CD4-positive, alpha-beta T cell treated with Interleukin-12 subunit alpha and Interleukin-12 subunit beta, for 1 hour (primary cell): ENCODE data around the gene OR51B2.
"Not testable (repeated sequence)": the region's sequence is repeated elsewhere in the genome, so short reads cannot be mapped to it uniquely, and the experiment has no call there.

ENCODE experiments used
- DNase-seq: peaks from one replicate; pipeline ENCODE4 v3.0.0-alpha.2; 2020

Gene OR51B2, protein sequence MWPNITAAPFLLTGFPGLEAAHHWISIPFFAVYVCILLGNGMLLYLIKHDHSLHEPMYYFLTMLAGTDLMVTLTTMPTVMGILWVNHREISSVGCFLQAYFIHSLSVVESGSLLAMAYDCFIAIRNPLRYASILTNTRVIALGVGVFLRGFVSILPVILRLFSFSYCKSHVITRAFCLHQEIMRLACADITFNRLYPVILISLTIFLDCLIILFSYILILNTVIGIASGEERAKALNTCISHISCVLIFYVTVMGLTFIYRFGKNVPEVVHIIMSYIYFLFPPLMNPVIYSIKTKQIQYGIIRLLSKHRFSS

DNA sequence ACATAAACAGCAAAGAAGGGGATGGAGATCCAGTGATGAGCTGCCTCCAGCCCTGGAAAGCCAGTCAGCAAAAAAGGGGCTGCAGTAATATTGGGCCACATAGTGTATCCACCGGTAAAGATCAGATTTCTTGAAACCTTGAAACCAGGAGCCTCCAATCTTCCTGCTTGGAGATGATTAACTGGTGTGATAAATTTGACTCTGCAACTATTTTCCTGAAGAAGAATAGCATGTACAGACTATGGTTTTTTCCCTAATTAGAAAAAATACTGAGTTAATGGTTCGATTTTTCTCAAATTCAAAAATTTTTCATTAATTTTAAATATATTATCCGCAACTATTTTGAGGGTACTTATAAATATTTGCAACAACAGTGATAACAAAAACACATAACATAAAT is at the start of gene OR51B2:
Gene OR51B2 (minus strand): TSS at position 101 of the 400 bp plus-strand sequence. CDS start 0 bp downstream, at position 101.
- no peak for DNase-seq

DNA sequence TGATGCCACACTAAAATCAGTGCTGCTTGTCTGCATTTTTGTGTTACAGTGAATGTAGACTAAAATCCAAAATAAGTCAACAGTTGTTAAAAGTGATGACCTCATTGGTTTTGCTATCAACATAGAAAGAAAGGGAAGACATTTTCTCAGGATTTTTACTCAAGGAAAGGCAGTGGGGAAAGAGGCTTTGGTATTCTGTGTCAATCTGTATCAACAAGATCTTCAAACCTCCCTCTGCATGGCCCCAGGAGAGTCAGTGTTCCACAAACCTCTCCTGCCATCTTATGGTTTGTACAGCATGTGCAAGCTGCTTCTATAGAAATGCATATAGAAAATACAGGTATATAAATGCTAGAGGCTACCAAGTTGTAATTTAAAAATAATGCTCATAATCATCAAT is 45.7 kb upstream of the OR51B2 start:
- no peak for DNase-seq

DNA sequence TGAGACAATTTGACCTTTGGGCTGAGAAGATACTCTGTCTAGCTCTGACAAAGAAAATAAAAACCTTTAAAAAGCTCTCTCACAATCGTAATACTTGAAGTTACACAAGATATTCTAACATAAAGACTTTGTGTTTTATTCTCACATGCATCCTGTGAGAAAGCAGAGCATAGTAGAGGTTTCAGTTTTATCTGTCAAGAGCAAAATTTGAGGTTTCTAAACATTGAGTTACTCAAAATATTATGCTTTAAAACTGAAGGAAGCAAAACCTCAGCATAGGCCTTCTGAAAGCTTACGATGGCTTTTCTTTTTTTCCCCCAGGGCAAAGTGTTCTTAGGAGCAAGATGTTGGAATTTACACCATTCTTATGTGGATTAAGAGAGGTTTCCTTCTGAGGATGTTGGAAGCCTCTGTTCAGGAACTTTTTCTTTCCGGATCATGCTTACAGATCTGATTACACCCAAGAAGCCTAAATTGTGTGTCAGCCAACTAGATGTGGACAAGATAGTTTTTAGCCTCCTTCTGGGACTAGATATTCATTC is 44.5 kb upstream of the OR51B2 start:
- DNase-seq: no peak

DNA sequence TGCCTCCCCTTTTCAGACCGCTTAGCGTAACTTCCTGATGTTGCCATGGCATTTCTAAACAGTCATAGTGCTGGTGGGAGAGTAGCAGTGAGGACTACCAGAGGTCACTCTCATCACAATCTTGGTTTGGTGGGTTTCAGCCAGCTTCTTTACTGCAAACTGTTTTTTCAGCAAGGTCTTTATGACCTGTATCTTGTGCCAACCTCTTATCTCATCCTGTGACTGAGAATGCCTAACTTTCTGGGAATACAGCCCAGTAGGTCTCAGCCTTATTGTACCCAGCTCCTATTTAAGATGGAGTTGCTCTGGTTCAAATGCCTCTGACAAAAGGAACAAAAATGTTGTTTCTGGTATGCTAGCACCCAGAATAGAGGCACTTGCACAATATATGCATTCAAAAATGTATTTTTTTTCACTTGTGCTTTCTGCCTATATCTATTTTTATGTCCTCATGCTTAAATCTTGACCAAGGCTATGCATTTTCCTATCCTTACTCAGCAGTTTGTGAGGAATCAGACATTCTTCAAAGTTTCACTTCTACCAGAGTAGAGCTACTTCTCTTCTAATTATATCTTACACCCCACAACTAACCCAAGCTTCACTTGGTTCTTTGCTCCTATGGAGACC is 43.5 kb upstream of the OR51B2 start:
- no peak for DNase-seq

DNA sequence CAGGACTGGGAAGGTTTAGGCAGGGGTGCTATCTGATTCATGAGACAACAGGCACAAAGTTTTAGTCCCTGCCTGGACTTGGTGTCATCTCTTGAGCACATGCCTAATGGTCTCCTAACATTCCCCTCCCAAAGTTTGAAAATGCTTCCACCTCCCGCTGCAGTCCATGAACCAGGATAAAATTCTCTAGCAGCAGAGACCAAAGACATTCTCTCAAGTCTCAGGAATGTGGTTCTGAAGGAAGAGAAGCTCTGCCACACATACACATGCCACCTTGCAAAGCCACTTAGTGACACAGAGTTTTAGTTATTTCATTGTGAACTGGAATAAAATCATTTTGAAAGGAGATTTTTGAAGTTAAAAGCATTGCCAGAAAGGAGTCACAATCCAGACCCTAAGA is 42.8 kb upstream of the OR51B2 start:
- no peak for DNase-seq

DNA sequence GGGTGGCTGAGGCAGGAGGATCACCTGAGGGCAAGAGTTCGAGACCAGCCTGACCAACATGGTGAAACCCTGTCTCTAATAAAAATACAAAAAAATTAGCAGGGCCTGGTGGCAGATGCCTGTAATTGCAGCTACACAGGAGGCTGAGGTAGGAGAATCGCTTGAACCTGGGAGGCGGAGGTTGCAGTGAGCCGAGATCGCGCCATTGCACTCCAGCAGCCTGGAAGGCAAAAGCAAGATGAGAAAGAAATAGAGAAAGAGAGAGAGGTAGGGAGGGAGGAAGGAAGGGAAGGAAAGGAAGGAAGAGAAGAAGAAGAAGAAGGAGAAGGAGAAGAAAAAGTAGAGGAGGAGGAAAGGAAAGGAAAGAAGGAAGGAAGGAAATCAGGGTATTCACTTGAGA is 42.3 kb upstream of the OR51B2 start:
- DNase-seq: not testable (repeated sequence)

DNA sequence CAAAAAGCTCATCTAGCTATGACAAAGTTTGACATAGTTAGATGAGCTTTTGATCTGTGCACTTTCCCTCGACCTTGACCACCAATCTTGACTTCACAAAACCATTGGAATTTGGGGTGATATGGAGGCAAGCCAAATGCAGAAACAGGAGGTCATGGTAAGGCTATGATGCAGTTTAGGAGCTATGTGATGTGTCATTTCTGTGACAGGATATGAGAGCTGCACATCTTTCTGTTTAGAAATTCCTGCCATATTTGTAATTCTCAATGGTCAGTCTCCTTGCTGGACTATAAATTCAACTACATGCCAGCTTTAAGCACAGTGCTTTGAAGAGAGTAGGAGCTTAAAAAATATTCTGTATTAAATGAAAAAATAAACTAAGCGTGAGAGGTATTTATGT is 40.1 kb upstream of the OR51B2 start:
- no peak for DNase-seq

DNA sequence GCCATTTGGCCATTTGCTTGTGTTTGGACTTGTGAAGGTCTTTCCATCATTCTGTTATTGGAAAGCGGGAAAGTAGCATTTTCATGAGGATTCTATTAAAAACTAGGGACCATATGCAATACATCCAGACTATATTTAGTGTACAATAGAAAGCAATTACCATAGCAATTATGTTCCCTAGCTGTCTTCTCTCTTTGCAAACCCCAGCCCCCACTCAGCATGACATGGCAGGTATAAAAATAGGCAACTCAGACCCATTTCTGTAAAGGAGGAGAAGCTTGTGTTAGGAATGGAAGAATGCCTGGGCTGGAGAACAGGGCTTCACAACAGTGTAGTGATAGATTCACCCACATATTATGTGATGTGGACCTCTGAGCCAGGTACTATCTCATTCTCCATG is 39.6 kb upstream of the OR51B2 start:
- DNase-seq: no peak

DNA sequence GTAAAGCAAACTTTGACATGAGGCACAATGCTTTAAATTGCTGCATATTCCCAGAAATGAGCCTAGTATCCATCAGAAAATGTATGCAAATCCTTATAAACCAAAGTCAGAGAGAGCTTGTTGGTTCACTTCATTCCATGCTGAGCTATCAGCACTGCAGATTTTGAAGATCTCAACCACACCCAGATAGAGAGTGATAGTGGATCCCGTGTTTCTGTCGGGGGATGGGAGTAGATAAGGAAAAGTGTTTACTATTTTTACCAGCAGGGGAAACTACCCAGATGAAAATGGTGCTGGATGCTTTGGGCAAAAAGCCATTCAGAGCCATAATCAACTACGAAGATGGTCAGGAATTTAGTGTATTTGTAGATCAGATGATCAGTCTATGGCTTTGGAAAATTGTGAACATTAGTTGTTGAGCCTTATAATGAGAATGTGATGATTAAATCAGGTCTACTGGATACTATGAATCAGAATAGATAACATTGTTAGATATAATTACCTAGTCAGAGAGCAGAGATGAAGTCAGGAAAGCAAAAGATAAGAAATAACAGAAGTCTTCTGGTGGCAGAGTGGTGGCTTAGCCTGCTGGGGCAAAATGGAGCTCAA is 38.0 kb upstream of the OR51B2 start:
- DNase-seq: no peak

DNA sequence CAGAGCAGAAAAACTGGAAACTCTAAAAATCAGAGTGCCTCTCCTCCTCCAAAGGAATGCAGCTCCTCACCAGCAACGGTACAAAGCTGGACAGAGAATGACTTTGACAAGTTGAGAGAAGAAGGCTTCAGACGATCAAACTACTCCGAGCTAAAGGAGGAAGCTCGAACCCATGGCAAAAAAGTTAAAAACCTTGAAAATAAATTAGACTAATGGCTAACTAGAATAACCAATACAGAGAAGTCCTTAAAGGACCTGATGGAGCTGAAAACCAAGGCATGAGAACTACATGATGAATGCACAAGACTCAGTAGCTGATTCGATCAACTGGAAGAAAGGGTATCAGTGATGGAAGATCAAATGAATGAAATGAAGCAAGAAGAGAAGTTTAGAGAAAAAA is 31.9 kb upstream of the OR51B2 start:
- not testable (repeated sequence) for DNase-seq

DNA sequence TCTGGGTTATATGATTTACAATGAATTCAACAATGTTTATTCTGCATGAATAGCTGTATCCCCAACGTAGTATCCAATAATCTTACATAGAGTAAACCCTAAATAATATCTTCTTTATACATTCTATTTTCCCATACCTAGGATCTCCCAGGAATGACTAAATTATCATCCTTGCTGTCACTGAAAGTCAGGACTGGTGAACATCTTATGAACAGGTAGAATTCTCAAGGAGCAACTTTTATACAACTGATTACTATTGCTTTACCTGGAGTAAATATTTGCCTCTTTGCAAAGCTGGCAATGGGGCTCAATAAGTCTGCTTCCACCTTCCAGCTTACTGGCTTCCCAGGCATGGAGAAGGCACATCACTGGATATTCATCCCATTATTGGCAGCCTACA is 27.1 kb upstream of the OR51B2 start, which contains the start of gene OR51B6:
Gene OR51B6 (plus strand): TSS at position 301 of the 400 bp plus-strand sequence. CDS start 0 bp downstream, at position 301.
- no peak for DNase-seq

DNA sequence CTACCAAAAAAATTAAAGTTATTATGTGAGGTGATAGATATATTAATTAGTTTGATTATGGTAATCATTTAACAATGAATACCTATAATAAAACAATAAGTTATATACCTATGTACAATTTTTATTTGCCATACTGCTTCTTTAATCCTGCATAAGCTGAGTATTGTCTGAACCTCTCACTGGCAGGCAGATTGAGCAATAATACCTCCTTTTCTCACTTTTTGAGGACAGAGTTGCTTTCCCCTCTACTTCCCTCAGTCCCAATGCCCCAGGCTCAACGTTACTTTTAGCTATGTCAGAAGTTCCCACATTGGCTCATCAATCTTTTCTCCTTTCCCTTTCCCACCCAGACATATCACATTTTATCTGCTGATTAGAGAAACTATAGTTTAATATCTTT is 25.5 kb upstream of the OR51B2 start:
- no peak for DNase-seq

DNA sequence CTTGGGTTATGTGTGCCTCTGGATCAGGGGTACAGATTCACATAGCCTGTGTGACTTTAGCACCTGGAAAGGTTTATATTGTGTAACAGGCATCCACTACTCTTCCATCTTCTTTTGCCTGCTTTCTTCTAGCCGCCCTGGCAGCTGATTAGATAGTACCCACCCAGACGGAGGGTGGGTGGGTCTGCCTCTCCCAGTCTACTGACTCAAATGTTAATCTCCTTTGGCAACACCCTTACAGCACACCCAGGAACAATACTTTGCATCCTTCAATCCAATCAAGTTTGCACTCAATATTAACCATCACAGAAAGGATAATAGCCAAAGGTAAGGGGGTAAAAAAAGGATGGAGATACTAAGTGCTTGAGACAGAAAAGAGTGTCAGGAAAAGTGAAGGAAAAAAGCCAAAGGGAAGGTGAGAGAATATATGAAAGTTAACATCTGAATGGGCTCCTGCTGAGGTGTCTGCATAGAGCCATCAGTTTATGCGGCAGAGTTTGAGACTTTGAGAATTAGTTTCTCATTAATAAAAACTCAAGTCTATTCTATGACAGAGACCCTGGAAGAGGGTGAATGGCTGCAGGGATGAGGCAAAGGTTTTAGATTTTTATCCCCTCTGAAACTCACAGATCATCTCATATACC is 24.6 kb upstream of the OR51B2 start:
- DNase-seq: no peak

DNA sequence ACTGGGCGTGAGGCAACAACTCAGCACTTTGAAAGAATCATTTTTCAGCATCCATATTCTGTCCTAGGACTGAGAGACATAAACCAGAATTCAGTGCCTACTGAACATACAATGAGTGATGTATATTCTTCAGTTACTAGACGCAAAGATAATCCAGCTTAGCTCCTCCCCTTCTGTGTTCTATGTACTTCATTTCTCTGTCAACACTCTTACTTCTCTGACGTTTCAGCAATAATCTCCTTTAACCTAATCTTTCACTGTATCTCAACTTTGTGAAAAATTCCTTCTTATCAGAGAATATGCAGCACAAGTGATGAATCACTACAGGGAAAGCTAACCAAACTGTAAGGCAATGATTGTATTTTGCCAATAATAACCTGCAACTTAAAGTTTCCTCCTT is 21.7 kb upstream of the OR51B2 start:
- no peak for DNase-seq

DNA sequence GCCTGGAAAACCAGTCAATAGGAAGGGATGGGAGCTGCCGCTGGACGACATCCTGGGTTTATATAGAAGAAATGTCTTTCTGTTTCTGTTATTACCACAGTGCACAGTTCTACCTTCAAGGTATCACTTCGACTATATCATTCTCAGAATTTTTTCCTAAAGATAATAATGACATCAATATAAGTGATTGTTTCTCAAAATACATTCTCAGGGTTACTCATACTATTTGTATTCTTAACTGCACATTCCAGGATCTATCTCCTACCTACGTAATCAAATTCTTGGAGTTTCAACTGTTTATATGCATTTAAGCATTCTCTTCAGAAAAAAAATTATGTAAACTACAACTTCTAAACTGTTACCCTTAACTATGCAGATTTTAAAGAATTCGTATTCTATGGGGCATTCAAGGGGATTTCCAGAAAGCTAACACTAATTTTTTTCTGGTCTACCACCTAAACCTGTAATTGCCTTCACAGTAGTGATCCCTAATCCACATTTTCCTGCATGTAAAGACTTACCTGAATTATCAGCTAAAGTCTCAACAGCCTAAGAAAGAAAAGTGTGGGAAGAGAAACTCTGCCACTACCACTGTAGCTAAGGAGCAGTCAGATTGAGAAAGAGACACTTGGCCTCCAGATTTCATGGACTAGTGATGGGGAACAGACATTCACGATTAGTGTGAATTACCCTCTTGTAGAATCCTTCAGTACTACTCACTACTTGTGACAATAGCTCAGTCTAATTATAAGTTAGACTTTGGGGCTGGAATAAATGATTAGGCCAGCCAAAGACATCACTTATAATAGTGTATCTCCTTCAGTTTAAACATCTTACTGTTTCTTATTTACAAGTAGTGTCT is 19.6 kb upstream of the OR51B2 start, which contains the start of gene OR51B5:
Gene OR51B5 (minus strand): TSS at position 51 of the 862 bp plus-strand sequence. CDS start 0 bp downstream, at position 51.
- DNase-seq: no peak

DNA sequence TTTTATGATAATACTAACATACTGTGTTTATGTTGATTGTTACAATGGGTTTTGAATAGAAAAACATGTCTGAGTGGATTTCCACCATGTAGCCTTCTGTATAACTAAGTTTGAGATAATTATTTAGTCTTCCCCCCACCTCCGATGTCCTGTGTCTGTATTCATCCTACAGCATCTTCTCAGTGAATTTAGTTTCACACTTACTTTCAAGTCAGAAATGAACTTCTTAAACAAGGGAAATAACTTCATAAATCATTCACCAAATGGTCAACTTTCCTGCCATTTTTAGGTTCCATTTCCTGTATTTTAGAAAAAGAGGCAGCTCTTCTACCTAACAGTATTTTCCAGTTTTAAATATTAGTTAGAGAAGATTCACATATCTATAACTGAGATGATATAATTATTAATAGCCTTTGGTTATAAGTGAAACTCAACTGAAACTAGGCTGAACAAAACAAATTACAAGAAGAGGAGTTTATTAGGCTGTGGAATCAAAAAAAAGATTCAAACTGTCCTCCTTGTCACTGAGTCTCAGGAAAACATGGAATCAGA is 15.8 kb upstream of the OR51B2 start:
- DNase-seq: no peak

DNA sequence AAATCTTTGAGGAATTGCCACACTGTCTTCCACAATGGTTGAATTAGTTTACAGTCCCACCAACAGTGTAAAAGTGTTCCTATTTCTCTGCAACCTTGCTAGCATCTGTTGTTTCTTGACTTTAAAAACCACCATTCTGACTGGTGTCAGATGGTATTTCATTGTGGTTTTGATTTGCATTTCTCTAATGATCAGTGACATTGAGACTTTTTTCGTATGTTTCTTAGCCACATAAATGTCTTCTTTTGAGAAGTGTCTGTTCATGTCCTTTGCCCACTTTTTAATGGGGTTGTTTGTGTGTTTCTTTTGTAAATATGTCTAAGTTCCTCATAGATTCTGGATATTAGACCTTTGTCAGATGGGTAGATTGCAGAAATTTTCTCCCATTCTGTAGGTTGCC is 13.2 kb upstream of the OR51B2 start:
- not testable (repeated sequence) for DNase-seq

DNA sequence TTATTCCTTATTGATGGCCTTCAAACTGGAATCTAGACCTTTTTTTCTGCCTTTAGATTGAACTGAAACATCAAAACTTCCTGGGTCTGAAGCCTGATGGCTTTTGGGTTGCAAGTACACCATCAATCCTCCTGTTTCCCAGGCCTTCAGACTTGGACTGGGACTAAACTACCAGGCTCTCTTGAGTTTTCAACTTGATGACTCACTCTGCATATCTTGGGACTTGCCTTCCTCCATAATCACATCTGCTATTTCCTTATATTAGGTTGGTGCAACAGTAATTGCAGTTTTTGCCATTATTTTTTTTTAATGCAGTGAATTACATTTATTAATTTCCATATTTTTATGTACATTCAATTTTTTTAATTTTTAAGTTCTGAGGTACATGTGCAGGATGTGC is 12.2 kb upstream of the OR51B2 start:
- no peak for DNase-seq

DNA sequence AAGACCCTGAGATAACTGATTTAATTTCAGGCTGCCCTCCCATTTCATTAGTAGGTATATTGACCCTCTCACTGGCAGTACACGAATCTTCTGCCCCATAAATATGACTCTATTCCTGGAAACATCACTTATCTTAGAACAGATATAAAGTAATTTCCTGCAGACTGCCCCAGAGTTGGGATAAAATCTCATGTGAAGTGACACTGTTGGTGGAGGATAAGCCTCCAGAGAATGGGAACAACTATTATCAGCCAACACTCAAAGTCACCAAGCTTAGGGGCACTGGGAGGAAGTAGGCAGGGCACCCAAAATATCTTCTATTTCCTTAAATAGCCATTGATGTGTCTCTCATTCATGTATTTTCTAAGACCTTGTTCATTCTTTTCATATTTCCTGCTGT is 11.1 kb upstream of the OR51B2 start:
- no peak for DNase-seq

DNA sequence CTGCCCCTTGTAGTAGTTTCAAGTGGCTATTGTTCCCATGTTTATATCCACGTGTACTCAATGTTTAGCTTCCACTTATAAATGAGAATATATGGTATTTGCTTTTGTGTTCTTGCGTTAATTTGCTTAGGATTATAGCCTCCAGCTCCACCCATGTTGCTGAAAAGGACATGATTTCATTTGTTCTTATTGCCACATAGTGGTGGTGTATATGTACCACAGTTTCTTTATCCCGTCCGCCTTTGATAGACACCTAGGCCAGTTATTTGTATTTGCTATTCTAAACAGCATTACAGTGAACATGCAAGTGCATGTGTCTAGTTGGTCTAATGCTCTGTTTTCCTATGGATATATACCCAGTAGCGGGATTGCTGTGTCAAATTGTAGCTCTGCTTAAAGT is 6.8 kb downstream of the OR51B2 start:
- no peak for DNase-seq

DNA sequence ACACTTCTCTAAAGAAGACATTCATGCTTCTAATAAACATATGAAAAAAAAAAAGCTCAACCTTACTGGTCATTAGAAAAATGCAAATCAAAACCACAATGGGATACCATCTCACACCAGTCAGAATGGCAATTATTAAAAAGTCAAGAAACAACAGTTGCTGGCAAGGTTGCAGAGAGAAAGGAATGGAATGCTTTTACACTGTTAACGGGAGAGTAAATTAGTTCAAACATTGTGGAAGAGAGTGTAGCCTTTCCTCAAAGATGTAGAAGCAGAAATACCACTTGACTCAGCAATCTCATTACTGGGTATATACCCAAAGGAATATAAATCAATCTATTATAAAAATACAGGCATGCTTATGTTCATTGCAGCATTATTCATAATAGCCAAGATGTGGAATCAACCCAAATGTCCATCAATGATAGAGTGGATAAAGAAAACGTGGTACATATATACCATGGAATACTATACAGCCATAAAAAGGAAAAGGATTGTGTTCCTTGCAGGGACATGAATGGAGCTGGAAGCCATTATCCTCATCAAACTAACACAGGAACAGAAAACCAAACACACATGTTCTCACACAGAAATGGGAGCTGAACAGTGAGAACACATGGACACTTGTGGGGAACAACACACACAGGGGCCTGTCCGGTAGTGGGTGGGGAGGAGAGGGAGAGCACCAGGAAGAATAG is 10.6 kb downstream of the OR51B2 start:
- DNase-seq: not testable (repeated sequence)
